Lower lobe of right lung (tissue), 2 donors: Measurements from ENCODE around the gene NNMT. TPM values are rescaled to one million over a fixed set of nuclear protein-coding genes. Genes with fewer than 3 reads are reported as not detected.
A peak's percentile ranks its signal among the peaks of the same experiment; 100 is the strongest.

Experiments
- ATAC-seq, 2 donors: fragments of 200-7000 bp; cut with Tn5 transposase; one replicate each; pipeline ENCODE4 v1.9.1; 2020 to 2022; ENCODE audit warnings: mild to moderate bottlenecking in 2 of 2, moderate library complexity in 2 of 2
- DNase-seq: peaks from one replicate; pipeline ENCODE4 v3.0.0-alpha.2; 2020
- H3K27ac ChIP-seq: fragments of 200-600 bp; one replicate; pipeline ENCODE4 v1.8.0; 2022
- H3K27me3 ChIP-seq: fragments of 200-600 bp; one replicate; pipeline ENCODE4 v1.8.0; 2022; ENCODE audit warnings: low read depth
- H3K36me3 ChIP-seq: fragments of 200-600 bp; one replicate; pipeline ENCODE4 v1.8.0; 2022; ENCODE audit warnings: mild to moderate bottlenecking
- H3K4me1 ChIP-seq: fragments of 200-600 bp; one replicate; pipeline ENCODE4 v1.8.0; 2022
- H3K4me3 ChIP-seq: fragments of 200-600 bp; one replicate; pipeline ENCODE4 v1.8.0; 2022; ENCODE audit warnings: mild to moderate bottlenecking
- H3K9me3 ChIP-seq: fragments of 200-600 bp; one replicate; pipeline ENCODE4 v1.8.0; 2022
- intact Hi-C: fragments of 100-400 bp; cut with DNase I; formaldehyde crosslinking; loops from one replicate; pipeline ENCODE4 v1.11.0; 2022
- total RNA-seq: library from RNA; stranded (reverse); fragmentation: NEBNext Ultra II Directional; extraction: Animal tissue kit (Norgen Biotek cat#: 25700); gene quantifications from one replicate; pipeline ENCODE4 v1.2.1, GENCODE V29; 2021
- TF ChIP-seq, protein P1 (sequence below): fragments of 200-600 bp; IDR thresholded peaks from one replicate; pipeline ENCODE4 v1.8.0; 2022; ENCODE audit warnings: antibody characterized with exemption, mild to moderate bottlenecking
- donor health status: DM: no; HTN: yes; CAD: no; lungs with severe emphysema.

NNMT gene
- total RNA-seq, 1 donor from 2014 or later: 162 TPM

DNA sequence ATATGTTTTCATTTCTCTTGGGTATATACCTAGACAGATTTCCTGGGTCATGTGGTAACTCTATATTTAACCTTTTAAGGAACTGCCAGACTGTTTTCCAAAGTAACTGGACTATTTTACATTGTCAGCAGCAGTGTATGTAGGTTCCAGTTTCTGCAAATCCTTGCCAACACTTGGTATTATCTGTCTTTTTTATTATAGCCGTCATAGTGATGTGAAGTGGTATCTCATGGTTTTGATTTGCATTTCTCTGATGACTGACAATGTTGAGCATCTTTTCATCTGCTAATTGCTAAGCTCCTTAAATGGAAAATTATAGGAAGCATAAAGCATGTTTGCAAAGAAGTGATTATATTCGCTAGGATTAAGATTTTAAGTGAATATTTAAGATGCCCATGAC lies 13.9 kb downstream of the NNMT start:
- TF ChIP-seq, protein P1, sequence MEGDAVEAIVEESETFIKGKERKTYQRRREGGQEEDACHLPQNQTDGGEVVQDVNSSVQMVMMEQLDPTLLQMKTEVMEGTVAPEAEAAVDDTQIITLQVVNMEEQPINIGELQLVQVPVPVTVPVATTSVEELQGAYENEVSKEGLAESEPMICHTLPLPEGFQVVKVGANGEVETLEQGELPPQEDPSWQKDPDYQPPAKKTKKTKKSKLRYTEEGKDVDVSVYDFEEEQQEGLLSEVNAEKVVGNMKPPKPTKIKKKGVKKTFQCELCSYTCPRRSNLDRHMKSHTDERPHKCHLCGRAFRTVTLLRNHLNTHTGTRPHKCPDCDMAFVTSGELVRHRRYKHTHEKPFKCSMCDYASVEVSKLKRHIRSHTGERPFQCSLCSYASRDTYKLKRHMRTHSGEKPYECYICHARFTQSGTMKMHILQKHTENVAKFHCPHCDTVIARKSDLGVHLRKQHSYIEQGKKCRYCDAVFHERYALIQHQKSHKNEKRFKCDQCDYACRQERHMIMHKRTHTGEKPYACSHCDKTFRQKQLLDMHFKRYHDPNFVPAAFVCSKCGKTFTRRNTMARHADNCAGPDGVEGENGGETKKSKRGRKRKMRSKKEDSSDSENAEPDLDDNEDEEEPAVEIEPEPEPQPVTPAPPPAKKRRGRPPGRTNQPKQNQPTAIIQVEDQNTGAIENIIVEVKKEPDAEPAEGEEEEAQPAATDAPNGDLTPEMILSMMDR: no peak
- H3K9me3 ChIP-seq: no peaks in the 10 kb centered on the region
- DNase-seq (no peak), ATAC-seq (no peak)
- H3K27me3 ChIP-seq: no peaks in the 10 kb centered on the region
- peaks cover 56% of the 10 kb centered on the region for H3K4me1 ChIP-seq
- no peak overlapping the region for H3K27ac ChIP-seq
- intact Hi-C loops: no loop called here
- H3K36me3 ChIP-seq: peaks cover 24% of the 10 kb centered on the region
- no peak overlapping the region for H3K4me3 ChIP-seq

DNA sequence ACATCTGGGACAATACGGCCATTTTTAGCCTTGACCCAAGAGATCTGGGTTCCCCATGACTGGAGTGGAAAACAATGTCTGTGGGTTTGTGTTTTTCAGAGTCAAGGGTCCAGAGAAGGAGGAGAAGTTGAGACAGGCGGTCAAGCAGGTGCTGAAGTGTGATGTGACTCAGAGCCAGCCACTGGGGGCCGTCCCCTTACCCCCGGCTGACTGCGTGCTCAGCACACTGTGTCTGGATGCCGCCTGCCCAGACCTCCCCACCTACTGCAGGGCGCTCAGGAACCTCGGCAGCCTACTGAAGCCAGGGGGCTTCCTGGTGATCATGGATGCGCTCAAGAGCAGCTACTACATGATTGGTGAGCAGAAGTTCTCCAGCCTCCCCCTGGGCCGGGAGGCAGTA lies 15.7 kb downstream of the NNMT start:
- Histone ChIP-seq H3K36me3 (peaks cover 24% of the 10 kb centered on the region), H3K9me3 (no peaks in the 10 kb centered on the region), H3K27ac (no peak overlapping the region), H3K4me1 (peaks cover 72% of the 10 kb centered on the region), H3K27me3 (no peaks in the 10 kb centered on the region), H3K4me3 (no peak overlapping the region)
- TF ChIP-seq, protein P1: no peak
- intact Hi-C loops: no loop called here
- DNase-seq (no peak), ATAC-seq (no peak)

DNA sequence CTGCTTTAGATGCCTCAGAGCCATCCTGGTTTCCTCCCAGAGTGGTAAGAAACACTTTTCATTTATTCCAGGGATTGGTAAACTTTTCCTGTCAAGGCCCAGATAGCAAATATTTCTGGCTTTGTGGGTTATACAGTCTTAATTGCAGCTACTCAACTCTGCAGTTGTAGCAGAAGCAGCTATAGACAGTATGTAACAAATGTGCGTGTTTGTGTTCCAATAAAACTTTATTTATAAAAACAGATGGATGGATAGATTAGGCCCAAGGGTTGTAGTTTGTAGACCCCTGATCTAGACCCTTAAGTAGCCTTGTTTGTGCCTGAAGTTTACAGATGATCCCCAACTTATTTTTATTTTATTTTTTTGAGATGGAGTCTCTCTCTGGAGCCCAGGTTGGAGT lies 17.9 kb downstream of the NNMT start:
- TF ChIP-seq, protein P1: no peak
- Histone ChIP-seq H3K36me3 (peaks cover 24% of the 10 kb centered on the region), H3K27ac (no peak overlapping the region), H3K27me3 (no peaks in the 10 kb centered on the region), H3K4me3 (no peak overlapping the region), H3K9me3 (no peaks in the 10 kb centered on the region), H3K4me1 (peaks cover 66% of the 10 kb centered on the region)
- DNase-seq (no peak), ATAC-seq (no peak)
- intact Hi-C loops: no loop called here

DNA sequence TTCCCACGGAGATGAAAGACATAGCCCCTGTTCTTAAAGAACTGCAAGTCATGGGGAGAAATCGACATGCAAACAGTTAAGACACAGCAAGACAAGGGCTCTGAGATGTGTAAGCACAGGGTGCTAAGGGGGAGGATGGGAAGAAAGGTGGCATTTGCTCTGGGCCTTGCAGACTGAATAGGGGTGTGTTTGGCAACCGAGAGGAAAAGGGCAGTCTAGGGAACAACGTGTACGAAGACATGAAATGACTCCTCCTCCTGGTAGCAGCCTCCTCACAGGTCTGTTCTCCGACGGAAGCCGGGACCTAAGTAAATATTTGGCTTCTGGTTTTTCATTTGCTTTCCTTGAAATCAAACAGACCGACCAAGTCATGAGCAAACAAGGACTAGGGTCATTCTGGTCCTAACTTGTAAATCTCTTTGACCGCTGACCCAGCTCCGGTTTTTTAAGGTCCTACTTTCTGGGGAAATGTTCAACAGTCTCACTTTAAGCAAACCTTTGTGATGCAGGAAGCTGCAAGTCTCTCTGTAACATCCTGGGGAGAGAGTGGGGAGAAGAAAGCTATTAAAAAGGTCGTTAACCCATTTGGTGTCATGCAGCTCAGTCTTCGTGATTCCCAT lies 19.7 kb downstream of the NNMT start:
- intact Hi-C loops: no loop called here
- Histone ChIP-seq H3K36me3 (peaks cover 24% of the 10 kb centered on the region), H3K9me3 (no peaks in the 10 kb centered on the region), H3K27ac (peak overlapping the region; percentile 53), H3K27me3 (no peaks in the 10 kb centered on the region), H3K4me3 (no peak overlapping the region), H3K4me1 (peaks cover 66% of the 10 kb centered on the region)
- ATAC-seq: peak; percentile 70 to 86
- DNase-seq: peak; percentile 54
- TF ChIP-seq, protein P1: no peak

DNA sequence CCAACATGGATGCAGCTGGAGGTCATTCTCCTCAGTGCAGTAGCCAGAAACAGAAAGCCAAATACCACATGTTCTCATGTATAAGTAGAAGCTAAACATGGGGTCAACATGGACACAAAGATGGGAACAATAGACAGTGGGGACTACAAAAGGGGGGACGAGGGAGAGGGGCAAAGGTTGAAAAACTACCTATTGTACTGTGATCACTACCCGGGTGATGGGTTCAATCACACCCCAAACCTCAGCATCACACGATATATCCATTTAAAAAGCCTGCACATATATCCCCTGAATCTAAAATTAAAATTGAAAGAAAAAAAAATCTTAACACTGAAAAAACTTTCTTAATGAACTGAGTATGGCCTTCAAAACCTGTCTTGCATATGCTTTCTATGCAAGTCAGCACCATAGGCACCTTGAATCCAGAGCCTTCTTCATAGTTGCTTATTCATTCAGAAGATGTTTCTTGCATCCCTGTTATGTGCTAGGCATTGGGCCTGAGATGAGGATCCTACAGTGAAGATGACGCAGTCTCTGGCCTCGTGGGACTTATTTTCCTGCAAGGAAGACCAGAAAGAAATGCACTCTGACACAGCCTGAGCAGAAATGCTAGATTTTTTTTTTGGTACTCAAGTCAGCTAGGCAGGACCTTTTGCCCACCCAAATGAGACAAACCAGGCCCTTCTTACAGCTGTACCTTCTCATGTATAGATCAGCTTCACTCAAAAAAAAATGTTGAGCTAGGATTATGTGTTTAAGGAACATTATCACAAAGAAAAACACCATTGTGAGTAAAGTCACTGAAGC lies 21.0 kb downstream of the NNMT start:
- DNase-seq: no peak
- peaks cover 20% of the 10 kb centered on the region for H3K36me3 ChIP-seq
- H3K9me3 ChIP-seq: no peaks in the 10 kb centered on the region
- peak overlapping the region; percentile 7 for H3K27ac ChIP-seq
- no peak overlapping the region for H3K4me3 ChIP-seq
- ATAC-seq: no peak
- H3K4me1 ChIP-seq: peaks cover 67% of the 10 kb centered on the region
- H3K27me3 ChIP-seq: no peaks in the 10 kb centered on the region
- intact Hi-C loops: no loop called here
- TF ChIP-seq, protein P1: no peak
